HG03097 (cell line): ENCODE measurements around the gene EPHA8.

Source experiments
- ATAC-seq: cut with Tn5 transposase; IDR thresholded peaks from one replicate; pipeline ENCODE4 v1.9.1; 2021; ENCODE audit not compliant: unreplicated experiment, low FRiP score

The EPHA8 gene

DNA sequence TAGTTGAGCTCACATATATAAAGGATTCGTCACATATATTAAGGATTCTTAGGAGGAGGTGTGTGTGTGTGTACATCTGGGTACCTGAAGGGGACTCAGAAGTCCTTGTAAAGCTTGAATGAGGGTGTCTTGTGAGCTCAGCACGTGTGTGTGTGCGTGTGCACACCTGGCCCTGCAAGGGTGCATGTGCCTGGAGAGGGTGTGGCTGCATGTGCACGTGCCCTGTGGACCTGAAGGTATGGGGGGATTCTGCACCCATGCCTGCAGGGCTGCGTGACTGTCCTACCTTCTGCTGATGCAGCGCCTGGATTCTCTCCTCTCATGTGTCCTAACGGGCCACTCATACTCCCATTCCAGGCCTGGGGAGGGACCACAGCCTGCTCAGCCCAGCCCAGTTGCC, 24.0 kb downstream of the EPHA8 start:
- ATAC-seq, result no peak

DNA sequence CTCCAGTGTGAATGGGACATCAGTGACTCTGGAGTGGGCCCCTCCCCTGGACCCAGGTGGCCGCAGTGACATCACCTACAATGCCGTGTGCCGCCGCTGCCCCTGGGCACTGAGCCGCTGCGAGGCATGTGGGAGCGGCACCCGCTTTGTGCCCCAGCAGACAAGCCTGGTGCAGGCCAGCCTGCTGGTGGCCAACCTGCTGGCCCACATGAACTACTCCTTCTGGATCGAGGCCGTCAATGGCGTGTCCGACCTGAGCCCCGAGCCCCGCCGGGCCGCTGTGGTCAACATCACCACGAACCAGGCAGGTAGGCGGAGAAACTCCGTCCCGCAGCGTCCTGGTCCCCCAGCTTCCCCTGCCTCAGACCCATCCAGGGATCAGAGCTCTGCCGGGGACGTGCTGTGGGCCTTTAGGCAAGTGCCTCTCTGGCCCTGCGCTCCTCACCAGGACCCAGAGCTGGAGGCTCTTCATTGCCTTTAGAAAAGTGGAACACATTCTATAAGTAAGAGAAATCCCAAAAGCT, 25.7 kb downstream of the EPHA8 start:
- ATAC-seq, result no peak

DNA sequence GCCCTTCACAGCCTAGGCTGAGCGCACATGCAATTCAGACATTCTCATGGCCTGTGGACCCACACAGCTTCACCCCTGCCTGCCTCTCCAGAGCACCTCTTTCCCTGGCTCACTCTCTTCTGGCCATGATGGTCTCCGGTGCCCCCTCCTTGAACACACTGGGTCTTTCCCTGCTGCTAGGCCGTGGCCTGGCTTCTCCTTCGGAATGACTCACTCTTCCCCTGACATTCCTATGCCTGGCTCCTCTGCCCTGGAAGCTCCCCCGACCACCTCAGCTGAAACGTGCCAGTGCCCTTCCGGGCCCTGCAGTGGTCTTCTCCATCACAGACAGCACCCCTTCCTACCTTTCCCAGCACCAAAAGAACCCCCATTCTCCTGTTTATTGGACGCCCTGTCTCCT, 28.3 kb downstream of the EPHA8 start:
- ATAC-seq, result no peak

DNA sequence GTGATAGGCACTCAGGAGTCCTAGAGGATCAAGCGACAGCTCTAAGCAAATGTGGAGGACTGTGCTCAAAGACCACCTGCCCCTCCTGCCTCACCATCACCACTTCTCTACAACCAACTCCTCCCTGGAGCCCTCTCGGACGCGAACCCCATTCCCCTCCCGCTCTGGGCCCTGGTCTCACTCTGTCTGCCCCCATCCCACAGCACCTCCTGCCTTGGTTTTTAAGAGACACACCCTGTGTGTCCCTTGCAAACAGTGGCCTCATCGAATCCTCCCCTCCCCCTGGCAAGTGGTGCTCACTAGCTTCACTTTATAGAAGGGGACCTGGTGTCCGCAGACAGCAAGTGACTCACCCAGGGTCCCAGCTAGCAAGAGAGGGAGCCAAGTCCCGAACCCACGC, 28.8 kb downstream of the EPHA8 start:
- no peak for ATAC-seq

DNA sequence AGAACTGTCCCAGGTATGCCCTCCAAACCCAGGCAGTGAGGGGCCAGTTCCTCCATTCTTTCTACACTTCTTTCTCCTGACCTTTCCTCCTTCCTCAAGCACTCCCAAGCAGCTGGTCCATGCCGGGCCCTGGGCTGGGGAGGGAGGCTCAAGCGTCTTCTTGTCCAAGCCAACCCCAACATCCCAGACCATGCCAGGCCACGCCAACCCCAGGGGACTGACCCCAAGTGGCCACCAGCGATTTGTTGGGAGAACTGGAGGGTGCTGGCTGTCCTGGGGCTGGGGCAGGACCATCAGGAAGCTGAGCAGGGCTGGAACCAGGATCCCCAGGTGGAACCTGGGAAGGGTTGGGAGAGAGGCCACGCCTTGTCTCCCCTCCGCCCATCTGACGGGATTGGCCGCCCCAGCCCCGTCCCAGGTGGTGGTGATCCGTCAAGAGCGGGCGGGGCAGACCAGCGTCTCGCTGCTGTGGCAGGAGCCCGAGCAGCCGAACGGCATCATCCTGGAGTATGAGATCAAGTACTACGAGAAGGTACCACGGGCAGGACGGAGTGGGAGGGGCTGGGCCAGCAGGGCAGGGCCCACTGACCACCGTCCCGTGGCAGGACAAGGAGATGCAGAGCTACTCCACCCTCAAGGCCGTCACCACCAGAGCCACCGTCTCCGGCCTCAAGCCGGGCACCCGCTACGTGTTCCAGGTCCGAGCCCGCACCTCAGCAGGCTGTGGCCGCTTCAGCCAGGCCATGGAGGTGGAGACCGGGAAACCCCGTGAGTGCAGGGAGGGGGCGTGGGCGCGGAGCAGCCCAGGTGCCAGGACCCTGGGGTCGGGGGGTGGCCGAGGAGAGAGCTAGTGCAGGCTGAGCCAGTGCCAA, 29.9 kb downstream of the EPHA8 start:
- ATAC-seq, result no peak

DNA sequence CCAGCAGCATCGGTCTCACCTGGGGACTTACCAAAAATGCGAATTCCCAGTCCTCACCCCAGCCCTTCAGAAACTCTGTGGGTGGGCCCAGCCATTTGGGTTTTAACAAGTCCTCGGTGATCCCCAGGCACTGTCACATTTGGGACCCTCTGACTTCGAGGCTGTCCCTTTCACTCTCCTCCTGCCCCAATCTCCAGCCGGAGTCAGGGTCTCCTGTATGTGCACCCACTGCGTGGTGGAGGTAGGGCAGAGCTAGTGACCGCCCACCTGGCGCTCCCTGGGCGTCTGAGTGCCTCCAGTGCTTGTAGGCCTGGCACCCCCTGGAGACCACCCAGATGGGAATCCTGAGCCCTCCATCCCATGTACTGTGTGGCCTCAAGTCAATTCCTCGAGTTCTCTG, 31.1 kb downstream of the EPHA8 start:
- ATAC-seq, result no peak

DNA sequence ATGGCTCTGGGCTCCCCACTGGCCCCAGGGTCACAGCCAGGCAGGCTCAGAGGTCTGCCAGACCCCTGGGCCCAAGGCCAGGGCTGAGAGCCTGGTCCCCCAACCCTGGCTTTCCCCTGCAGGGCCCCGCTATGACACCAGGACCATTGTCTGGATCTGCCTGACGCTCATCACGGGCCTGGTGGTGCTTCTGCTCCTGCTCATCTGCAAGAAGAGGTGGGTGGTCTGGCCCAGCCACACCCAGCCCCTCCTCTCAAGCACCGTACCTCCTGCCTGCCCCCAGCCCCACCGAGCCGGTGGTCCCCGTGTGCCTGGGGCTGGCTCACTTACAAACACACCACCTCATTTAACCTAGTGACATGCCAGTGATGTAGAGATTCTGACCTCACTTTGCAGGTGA, 31.8 kb downstream of the EPHA8 start:
- no peak for ATAC-seq

DNA sequence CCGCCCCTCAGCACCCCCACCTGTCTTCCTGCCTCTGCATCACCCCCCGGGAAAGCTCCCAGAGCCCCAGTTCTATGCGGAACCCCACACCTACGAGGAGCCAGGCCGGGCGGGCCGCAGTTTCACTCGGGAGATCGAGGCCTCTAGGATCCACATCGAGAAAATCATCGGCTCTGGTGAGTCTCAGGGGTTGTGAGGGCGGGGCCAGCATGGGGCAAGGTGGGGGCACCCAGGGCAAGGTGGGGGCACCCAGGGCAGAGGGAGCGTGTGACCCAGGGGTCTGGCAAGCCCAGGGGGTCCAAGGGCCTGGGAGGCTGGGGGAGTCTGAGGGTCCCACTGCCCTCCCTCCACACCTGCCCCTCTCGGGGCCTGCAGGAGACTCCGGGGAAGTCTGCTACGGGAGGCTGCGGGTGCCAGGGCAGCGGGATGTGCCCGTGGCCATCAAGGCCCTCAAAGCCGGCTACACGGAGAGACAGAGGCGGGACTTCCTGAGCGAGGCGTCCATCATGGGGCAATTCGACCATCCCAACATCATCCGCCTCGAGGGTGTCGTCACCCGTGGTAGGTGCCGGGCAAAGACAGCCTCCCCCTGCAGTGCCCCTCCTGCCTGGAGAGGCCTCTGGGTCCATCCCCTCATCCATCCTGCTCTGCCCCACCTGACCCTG, 34.1 kb downstream of the EPHA8 start:
- no peak for ATAC-seq

DNA sequence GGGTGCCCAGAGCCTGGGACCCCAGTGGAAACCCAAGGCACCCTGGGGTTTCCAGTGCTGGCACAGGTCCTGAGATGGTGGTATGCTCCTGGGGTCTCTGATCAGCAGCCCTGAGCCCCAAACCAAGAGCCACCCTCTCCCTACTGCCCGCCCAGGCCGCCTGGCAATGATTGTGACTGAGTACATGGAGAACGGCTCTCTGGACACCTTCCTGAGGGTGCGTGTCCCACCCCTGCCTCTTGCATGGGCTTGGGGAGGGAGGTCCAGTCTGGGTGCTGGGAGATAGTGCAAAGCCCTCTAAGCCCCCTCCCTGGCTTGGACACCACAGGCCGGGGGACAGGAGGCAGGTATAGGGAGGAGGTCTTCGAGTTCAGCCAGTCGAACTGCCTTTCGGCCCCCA, 34.7 kb downstream of the EPHA8 start:
- no peak for ATAC-seq

DNA sequence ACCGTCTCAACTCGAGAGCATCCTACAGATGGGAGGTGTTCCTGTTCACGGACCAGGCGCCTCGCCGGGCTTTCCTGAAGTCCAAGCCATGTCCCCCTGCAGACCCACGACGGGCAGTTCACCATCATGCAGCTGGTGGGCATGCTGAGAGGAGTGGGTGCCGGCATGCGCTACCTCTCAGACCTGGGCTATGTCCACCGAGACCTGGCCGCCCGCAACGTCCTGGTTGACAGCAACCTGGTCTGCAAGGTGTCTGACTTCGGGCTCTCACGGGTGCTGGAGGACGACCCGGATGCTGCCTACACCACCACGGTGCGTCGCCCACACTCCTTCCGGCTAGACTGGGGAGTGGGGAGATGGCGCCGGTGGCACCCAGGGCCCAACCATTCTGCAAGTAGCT, 35.4 kb downstream of the EPHA8 start:
- ATAC-seq, result no peak

DNA sequence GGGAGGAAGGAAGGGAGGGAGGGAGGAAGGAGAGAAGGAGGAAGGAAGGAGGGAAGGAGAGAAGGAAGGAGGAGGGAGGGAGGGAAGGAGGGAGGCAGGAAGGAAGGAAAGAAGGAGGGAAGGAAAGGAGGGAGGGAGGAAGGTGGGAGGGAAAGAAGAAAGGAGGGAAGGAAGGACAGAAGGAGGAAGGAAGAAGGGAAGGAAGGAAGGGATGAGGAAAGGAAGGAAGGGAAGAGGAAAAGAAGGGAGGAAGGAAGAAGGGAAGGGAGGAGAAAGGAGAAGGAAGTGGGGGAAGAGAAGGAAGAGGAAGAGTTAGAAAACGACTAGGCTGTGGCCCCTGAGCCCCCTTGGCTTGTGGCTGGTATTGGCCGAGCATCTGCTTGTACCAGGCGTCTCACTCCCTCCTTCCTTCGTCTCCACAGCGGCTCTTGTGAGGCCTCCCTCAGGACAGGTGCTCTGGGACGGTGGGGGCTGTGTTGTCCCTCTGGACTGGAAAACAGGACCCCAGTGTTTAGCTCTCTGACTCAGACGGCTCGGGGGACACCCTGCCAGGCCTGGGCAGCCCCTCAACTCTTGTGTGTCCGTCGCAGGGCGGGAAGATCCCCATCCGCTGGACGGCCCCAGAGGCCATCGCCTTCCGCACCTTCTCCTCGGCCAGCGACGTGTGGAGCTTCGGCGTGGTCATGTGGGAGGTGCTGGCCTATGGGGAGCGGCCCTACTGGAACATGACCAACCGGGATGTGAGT, 37.0 kb downstream of the EPHA8 start:
- ATAC-seq, result no peak

DNA sequence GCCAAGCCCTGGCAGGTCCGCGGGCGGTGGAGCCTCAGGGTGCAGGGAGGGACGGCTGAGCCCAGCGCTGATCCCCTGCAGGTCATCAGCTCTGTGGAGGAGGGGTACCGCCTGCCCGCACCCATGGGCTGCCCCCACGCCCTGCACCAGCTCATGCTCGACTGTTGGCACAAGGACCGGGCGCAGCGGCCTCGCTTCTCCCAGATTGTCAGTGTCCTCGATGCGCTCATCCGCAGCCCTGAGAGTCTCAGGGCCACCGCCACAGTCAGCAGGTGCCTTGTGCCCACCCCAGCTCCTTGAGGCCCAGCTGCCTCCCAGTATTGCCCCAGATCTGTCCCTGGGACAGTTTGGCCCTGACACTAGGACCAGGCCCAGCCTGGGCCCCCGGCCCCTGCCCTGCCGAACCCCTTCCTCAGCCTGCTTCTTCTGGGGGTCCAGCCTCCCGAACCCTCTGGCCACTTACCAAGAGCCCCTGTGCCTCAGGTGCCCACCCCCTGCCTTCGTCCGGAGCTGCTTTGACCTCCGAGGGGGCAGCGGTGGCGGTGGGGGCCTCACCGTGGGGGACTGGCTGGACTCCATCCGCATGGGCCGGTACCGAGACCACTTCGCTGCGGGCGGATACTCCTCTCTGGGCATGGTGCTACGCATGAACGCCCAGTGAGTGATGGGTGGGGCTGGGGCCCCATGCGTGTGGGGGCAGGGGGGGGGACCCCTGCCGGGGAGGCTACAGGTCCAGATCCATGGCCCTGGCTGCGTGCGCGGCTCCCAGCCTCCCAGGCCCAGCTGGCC, 37.7 kb downstream of the EPHA8 start:
- no peak for ATAC-seq

DNA sequence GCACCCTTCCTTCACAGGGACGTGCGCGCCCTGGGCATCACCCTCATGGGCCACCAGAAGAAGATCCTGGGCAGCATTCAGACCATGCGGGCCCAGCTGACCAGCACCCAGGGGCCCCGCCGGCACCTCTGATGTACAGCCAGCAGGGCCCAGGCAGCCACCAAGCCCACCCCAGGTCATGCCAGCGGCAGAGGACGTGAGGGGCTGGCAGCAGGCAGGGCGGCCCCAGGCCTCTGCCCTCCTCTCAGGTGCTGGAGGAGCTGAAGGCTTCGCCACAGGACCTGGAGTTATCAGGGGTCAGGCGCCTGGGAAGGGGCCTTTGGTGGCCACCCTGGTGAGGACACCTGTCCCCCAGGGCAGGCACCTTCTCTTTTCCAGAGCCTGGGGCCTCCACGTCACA, 38.3 kb downstream of the EPHA8 start:
- ATAC-seq, result no peak

DNA sequence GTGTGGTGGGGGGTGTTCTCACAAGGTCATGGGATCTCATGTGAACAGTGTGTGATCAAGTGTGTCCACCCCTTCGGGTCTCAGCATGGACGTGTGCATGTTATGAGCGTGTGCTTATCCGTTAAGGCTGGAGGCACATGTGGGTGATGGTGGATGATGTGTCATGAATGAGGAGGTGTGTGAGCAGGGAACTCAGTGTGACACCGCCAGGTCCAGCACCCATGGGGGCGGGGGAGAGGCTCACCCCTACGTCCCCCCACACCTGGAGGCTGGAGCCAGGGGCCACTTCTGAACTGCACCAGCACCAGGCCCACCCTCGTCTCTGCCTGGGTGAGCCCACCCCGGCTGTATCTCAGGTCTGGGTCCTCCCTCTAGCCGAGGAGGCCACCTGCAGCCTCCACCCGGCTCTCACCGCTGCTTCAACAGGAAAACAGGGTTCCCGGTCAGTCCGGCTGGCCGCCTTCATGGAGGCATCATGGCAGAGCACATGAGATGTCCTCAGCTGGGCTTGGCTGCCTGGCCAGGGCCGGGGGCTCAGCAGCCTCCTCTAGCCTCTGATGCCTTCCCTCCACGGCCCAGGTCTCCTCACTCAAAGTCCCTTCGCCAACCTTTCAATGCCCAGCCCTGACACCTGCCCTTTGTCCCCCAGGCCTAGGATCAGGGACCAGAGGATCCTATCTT, 38.9 kb downstream of the EPHA8 start:
- no peak for ATAC-seq

DNA sequence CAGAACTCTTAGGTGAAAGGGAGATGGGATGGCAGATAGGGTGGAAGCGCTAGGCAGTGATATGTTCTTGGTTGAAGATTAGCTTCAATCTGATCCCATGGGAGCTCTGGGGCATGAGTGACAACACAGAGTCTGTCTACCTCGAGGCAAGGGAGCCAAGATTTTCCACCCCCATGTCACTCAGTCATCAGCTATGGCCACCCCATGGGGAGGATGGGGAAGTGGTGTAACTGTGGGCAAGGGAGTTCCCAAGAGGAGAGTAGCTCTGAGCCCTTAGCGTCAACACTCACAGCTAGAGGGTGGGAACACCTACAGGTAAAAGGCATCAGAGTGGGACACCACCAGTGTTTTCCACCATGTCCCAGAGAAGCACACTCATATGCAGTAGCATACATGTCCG, 42.9 kb downstream of the EPHA8 start:
- ATAC-seq, result no peak

DNA sequence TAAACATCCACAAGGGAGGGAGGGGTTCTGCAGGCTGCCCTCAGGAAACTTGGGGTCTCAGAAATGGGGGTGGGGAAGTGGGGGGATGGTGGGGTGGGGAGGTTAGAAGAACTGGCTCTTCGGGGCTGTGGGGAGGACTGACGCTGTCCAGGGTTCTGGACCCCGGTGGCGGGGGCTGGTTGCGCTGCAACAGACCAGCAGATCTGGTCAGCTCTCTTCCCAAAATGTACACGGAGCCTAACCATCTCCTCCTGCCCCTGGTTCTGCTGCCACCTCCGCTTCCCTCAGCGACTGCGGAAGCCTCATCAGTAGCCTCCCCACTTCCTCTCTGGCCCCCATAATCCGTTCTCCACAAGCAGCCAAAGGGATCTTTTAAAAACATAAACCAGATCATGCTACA, 43.9 kb downstream of the EPHA8 start:
- no peak for ATAC-seq

DNA sequence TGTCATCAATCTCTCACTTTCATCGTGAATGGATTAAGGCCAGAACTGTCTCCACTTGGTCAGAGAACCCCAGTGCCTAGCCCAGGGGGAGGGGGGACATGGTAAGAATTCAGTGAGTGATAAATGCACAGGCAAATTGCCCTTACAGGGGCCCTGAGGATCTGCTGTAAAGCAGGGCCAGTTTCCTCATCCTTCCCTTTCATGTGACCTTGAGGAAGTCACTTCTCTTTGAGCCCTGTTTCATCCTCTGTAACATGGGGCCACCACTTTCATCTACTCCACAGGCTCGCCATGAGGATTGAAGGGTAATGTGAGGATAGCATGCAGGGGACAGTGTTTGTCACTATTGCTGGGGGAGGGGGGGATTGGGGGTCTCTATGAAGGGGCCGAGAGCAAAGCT, 45.1 kb downstream of the EPHA8 start:
- ATAC-seq, result no peak

DNA sequence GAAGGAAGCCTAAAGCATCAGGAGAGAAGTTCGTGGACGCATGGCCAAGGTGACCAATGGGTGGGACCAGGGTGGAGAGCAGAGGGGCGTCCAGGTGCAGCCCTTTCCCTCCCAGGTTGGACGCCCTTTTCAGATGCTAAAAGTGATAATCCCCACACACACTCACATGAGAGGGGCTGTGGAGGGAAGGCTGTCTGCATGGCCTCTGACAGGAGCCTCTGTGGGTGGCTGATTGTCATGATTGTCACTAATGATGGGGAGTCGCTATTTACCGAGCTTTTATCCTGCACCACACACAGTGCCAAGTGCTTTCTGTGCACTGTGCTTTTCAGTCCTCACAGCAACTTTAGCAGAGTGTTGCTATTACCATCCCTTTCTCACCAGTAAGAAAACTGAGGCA, 46.0 kb downstream of the EPHA8 start:
- no peak for ATAC-seq

DNA sequence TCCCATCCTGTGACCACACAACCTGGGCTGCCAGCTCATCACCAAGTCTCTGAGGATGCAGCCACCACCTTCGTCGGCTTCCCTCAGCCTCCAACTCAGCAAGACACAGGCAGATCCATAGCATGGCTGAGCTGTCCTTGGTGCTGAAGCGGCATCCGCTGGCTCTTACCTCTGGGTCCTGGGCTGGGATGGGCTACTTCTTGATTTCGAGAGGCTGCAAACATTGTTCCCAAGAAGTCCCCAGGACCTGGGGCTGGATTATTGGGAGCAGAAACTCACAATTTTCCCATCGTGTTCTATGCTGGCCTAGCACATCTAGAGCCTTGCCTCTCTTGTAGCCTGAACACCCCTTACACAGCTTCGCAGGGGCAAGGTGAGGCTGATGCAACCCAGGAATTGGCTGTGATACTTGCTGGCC, 48.2 kb downstream of the EPHA8 start:
- ATAC-seq, result no peak
